GM12865 (cell line): ENCODE results near the gene MGAT1.
"Not testable (repeated sequence)": the region's sequence is repeated elsewhere in the genome, so short reads cannot be mapped to it uniquely, and the experiment has no call there.

ENCODE experiments used
- DNase-seq: peaks from one replicate; pipeline ENCODE4 v3.0.0; 2010; ENCODE audit warnings: low read depth
- H3K4me3 ChIP-seq: 2 replicates; pipeline ENCODE4 v1.5.1; 2011; ENCODE audit warnings: mild to moderate bottlenecking, low read depth, low read length, control low read depth
- TF ChIP-seq, protein P1 (sequence below): IDR thresholded peaks from 2 replicates; pipeline ENCODE4 v1.5.1; 2011; ENCODE audit warnings: low read length, control low read depth, low read depth, inconsistent platforms; ENCODE audit not compliant: insufficient read depth; ENCODE audit errors: missing control alignments

Gene MGAT1

DNA sequence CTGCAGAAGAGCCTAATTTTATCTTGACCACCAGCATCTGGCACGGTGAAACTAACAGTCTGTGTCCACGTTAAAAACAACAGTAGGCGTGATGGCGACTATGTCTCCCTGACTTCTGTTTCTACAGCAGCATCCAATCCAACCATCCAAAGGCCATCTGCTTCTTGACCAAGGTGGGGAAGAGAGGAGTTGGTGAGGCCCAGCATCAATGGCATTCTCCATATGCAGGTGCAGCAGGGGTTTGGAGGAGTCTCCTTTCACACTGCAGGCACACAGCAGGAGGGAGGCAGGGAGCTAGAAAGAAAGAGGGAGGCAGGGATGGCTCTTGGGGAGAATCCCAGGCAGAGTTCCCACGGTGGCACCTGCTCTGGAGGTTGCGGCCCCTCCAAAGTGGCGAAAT is 27.0 kb downstream of the MGAT1 start:
- TF ChIP-seq, protein P1, sequence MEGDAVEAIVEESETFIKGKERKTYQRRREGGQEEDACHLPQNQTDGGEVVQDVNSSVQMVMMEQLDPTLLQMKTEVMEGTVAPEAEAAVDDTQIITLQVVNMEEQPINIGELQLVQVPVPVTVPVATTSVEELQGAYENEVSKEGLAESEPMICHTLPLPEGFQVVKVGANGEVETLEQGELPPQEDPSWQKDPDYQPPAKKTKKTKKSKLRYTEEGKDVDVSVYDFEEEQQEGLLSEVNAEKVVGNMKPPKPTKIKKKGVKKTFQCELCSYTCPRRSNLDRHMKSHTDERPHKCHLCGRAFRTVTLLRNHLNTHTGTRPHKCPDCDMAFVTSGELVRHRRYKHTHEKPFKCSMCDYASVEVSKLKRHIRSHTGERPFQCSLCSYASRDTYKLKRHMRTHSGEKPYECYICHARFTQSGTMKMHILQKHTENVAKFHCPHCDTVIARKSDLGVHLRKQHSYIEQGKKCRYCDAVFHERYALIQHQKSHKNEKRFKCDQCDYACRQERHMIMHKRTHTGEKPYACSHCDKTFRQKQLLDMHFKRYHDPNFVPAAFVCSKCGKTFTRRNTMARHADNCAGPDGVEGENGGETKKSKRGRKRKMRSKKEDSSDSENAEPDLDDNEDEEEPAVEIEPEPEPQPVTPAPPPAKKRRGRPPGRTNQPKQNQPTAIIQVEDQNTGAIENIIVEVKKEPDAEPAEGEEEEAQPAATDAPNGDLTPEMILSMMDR: no peak
- DNase-seq: no peak
- no peak overlapping the region for H3K4me3 ChIP-seq

DNA sequence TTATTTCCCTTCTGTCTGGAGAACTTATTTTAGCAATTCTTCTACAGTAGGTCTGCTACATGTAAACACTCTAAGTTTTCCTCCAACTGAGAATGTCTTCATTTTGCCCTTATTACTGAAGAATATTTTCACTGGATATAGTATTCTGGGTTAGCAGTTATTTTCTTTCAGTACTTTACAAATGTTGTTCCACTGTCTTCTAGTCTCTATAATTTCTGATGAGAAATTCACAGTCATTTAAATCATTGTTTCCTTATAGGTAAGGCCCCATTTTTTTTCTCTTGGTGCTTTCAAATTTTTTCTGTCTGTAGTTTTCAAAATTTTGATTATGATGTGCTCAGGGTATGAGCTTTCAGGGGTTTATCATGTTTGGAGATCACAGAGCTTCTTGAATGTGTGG is 30.8 kb downstream of the MGAT1 start:
- DNase-seq: no peak
- TF ChIP-seq, protein P1: no peak
- H3K4me3 ChIP-seq: no peak overlapping the region

DNA sequence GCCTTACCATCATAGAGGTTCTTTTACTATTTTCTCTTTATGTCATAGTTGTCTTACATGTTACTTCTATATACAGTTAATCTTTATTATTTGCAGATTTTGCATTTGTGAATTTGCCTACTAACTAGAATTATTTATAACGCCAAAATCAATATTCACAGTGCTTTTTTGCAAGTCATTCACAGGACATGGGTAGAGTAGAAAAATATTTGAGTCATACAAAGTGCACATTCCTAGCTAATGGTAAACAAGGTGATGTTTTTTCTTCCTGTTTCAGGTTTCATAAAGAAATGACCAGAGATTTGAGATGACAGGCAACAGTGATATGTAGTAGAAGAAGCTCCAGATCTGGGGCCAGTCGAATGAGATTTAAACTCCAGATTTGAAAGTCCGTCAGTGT is 32.8 kb downstream of the MGAT1 start:
- TF ChIP-seq, protein P1: no peak
- no peak for DNase-seq
- no peak overlapping the region for H3K4me3 ChIP-seq

DNA sequence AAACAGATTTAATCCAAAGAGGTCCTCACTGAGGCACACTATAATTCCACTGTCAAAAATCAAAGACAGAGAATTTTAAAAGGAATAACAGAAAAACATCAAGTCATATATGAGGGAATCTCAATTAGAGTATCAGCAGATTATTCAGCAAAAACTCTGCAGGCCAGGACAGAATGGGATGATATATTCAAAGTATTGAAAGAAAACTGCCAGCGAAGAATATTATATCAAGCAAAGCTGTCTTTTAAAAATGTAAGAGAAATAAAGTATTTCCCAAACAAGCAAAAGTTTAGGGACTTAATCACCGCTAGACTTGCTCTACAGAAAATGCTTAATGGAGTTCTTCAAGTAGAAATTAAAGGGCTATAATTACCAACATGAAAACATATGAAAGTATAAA is 47.0 kb downstream of the MGAT1 start:
- no peak for DNase-seq
- TF ChIP-seq, protein P1: no peak
- H3K4me3 ChIP-seq: no peak overlapping the region

DNA sequence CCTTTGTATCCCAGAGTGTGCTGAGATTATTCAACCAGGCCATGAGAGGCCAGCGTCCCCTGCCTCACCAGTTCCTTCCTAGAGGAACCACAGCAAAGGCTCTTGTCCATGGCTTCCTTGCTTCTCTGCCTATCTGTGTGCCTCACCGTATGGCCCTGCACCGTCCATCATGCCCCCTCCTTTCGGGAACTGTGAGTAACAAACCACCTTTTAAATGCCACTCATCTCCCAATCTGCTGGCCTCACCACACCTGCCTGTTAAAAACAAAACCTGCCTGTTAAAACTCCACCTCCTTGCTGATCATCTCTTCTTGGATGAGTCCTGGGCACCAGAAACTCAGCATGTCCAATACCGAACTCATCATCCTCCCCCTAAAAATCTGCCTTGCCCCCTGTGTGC is 58.4 kb downstream of the MGAT1 start:
- no peak overlapping the region for H3K4me3 ChIP-seq
- TF ChIP-seq, protein P1: no peak
- no peak for DNase-seq

DNA sequence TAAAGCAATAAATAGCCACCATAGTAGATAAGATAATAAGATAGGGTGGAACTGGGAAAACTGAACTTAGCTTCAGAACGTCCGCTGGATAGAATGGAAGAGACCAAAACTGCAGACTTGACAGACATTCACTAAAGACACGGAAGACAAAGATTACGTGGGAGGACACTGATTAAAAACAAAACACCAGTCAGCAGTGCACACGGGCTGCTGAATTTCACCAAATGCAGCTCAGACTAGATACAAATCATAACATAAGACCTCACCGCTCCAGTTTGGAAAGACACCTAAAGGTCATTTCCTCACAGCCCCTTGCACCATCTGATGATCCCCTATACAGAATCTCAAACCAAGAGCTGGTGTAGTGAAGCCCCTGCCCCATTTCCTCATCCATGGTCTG is 59.9 kb downstream of the MGAT1 start:
- TF ChIP-seq, protein P1: no peak
- no peak overlapping the region for H3K4me3 ChIP-seq
- DNase-seq: no peak

DNA sequence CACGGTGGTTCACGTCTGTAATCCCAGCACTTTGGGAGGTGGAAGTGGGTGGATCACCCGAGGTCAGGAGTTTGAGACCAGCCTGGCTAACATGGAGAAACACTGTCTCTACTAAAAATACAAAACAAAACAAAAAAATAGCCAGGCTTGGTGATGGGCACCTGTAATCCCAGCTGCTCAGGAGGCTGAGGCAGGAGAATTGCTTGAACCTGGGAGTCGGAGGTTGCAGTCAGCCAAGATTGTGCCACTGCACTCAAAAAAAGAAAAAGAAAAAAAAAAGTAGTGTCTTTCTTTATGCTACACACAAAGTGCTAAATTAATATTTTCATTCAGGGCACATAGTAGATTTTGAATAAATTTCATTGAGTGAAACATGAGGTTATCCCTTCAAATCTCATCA is 61.7 kb downstream of the MGAT1 start:
- H3K4me3 ChIP-seq, DNase-seq: not testable (repeated sequence)

DNA sequence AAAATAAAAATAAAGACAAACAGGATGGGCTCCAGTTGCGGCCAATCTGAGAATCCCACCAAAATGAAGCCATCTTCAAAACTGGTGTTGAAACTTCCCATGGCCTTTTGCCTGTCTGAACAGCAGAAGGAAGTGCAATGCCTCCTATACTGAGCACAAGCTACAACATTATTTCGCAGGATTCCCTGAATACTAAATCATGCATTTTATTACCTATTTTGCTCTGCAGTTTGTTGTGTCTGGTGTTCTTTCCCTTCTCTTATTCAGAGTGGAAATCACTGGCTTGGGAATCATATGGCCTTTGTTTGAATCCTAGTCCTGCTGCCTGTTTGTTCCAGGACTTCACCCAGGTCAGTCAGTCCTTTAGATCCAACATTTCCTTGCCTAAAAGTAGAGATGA is 62.6 kb downstream of the MGAT1 start, which contains the start of gene OR2Y1:
TSS of gene OR2Y1 (minus strand) at position 101 of the 400 bp plus-strand sequence. CDS start at position 101, 0 bp downstream.
- no peak for DNase-seq
- TF ChIP-seq, protein P1: no peak
- H3K4me3 ChIP-seq: no peak within 1 kb of the TSS
